Epithelial cell of esophagus (primary cell): Measurements from ENCODE around the gene CHST2.

Experiments used
- DNase-seq: peaks from one replicate; pipeline ENCODE4 v3.0.0; 2010; ENCODE audit warnings: low read depth
- H3K4me3 ChIP-seq: 2 replicates; pipeline ENCODE4 v1.5.1; 2011; ENCODE audit warnings: mild to moderate bottlenecking, low read length, control low read depth
- CTCF ChIP-seq: IDR thresholded peaks from 2 replicates; pipeline ENCODE4 v1.5.1; 2011; ENCODE audit warnings: low read depth, mild to moderate bottlenecking, low read length, control low read depth, inconsistent platforms; ENCODE audit not compliant: insufficient read depth; ENCODE audit errors: missing control alignments

The CHST2 gene

GRCh38 chr3:143099690-143100089, 19.9 kb upstream of the CHST2 start:
- no peak for DNase-seq
- H3K4me3 ChIP-seq, result no peak overlapping the region
- TF ChIP-seq CTCF, result no peak

- H3K4me3 ChIP-seq, result no peak overlapping the region
- no peak for DNase-seq
- TF ChIP-seq CTCF, result no peak
Observed at GRCh38 chr3:143100451-143100850, 19.1 kb upstream of the CHST2 start.

- no peak overlapping the region for H3K4me3 ChIP-seq
- DNase-seq, result no peak
Observed at GRCh38 chr3:143101792-143102381, 17.7 kb upstream of the CHST2 start.

DNA sequence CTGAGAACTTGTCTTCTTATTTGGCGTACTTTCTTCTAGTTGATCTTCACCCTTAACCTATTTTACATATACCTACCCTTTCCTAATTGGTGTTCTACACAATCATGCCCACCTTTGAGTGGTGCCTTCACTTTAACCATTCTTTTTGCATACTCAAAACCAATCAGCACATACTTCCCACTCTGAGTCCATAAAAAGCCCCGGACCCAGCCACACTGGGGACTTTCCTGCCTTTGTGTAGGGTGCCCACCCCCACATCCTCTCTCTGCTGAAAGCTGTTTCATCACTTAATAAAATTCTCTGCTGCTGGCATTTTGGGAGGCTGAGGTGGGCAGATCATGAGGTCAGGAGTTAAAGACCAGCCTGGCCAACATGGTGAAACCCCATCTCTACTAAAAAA, 15.9 kb upstream of the CHST2 start:
- DNase-seq, result no peak
- H3K4me3 ChIP-seq, result no peak overlapping the region
- no peak for TF ChIP-seq CTCF

More at GRCh38 chr3:143101792-143102381, 17.7 kb upstream of the CHST2 start:
- TF ChIP-seq CTCF, result no peak

DNA sequence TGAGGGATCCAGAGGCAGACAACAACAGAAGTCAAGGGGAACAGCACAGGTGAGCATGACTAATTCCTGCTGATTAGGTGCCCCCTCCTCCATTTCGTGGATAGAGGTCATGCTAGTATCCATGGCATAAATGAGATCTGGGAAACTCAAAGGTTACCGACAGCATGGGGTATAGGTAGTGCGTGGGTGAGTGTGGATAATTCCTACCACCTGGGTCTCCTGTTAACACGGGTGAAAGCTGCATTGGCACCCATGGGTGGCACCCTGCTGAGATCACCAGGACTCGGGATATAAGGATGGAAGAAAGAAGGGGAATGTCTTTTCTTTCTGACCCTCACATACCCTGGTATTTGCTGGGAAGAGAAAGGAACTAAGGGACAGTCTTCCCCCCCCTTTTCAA, 14.4 kb upstream of the CHST2 start:
- no peak overlapping the region for H3K4me3 ChIP-seq
- no peak for DNase-seq
- TF ChIP-seq CTCF, result no peak

DNA sequence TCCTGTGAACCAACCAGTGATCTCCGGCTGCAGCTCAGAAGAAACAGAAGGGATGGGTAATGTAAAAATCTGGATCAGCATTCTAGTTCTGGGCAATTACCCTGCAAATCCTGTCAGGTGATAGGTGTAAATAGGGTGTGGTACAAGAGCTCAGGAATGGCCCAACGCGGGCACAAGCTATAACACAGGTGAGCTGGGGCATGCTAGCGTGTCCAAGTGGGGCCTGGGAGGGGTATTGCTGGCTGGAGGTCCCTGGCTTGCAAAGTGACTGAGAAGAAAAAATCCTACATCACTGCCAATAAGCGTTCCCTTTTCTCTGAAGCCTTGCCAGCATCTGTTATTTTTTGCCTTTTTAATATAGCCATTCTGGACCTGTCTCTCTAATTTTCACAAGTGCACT, 9.7 kb upstream of the CHST2 start:
- H3K4me3 ChIP-seq, result no peak overlapping the region
- no peak for DNase-seq
- no peak for TF ChIP-seq CTCF

- H3K4me3 ChIP-seq, result no peak overlapping the region
- TF ChIP-seq CTCF, result no peak
- DNase-seq, result no peak
Observed at GRCh38 chr3:143110371-143110770, 9.2 kb upstream of the CHST2 start.
